ENCODE measurements around the gene GYG2. TPM values are rescaled to one million over a fixed set of nuclear protein-coding genes. Genes with fewer than 3 reads are reported as not detected.
"Not testable (repeated sequence)": the region's sequence is repeated elsewhere in the genome, so short reads cannot be mapped to it uniquely, and the experiment has no call there.

Gene GYG2
- total RNA-seq, 4 donors from 2014 or later = 3.2 to 9.6 (median 5.3) TPM

DNA sequence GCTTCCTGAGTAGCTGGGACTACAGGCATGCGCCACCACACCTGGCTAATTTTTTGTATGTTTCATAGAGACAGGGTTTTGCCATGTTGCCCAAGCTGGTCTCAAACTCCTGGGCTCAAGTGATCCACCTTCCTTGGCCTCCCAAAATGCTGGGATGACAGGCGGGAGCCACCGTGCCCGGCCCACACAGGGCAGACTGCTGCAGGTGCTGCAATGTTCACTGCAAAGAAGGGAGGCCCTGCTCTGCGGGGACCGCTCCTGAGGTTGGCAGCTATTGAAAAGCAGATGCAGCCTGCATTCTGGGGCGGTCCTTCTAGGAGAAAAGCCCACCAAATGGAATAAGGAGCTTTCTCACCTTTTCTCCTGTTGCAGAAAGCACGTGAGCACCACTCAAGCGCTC lies 95.4 kb downstream of the GYG2 start:
- no peaks in the 10 kb centered on the region for H3K9me3 ChIP-seq
- H3K27me3 ChIP-seq = no peaks in the 10 kb centered on the region
- H3K4me1 ChIP-seq = no peaks in the 10 kb centered on the region
- no peak overlapping the region for H3K4me3 ChIP-seq
- WGBS = 94% methylated on average over 9 of the region's 9 CpGs
- TF ChIP-seq POLR2A (IDR thresholded peaks at IDR 0.05) (no peak), EP300 (IDR thresholded peaks at IDR 0.05) (no peak), POLR2AphosphoS5 (IDR thresholded peaks at IDR 0.05) (no peak)
- TF ChIP-seq, protein P1, sequence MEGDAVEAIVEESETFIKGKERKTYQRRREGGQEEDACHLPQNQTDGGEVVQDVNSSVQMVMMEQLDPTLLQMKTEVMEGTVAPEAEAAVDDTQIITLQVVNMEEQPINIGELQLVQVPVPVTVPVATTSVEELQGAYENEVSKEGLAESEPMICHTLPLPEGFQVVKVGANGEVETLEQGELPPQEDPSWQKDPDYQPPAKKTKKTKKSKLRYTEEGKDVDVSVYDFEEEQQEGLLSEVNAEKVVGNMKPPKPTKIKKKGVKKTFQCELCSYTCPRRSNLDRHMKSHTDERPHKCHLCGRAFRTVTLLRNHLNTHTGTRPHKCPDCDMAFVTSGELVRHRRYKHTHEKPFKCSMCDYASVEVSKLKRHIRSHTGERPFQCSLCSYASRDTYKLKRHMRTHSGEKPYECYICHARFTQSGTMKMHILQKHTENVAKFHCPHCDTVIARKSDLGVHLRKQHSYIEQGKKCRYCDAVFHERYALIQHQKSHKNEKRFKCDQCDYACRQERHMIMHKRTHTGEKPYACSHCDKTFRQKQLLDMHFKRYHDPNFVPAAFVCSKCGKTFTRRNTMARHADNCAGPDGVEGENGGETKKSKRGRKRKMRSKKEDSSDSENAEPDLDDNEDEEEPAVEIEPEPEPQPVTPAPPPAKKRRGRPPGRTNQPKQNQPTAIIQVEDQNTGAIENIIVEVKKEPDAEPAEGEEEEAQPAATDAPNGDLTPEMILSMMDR (IDR thresholded peaks at IDR 0.05) = no peak
- no peak for DNase-seq (ENCODE audit: low spot score in 2 of 2)
- H3K36me3 ChIP-seq = peaks cover 15% of the 10 kb centered on the region
- no peak overlapping the region for H3K27ac ChIP-seq

DNA sequence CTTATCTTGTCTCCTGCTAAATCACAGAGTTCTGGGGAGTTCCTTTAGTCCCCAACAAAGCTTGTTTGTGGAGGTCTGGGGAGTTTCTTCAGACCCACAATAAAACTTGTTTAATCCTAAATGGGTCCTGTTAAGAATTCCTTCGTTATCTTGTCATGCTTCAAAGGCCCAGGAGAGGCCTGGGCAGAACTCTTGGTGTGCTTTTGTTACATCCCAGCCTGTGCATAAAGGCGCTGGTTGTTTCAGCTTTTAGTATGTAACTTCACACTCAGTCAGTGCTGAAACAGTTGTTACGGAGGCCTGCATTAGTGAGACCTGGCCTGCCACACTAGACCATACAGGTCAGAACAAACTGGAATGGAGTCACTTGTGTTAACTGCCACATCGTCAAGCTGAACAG lies 97.5 kb downstream of the GYG2 start:
- not testable (repeated sequence) for DNase-seq (ENCODE audit: low spot score in 2 of 2); H3K27ac ChIP-seq; H3K9me3 ChIP-seq; H3K4me1 ChIP-seq; H3K4me3 ChIP-seq; H3K36me3 ChIP-seq; H3K27me3 ChIP-seq
- WGBS = 87% methylated on average over 4 of the region's 4 CpGs

DNA sequence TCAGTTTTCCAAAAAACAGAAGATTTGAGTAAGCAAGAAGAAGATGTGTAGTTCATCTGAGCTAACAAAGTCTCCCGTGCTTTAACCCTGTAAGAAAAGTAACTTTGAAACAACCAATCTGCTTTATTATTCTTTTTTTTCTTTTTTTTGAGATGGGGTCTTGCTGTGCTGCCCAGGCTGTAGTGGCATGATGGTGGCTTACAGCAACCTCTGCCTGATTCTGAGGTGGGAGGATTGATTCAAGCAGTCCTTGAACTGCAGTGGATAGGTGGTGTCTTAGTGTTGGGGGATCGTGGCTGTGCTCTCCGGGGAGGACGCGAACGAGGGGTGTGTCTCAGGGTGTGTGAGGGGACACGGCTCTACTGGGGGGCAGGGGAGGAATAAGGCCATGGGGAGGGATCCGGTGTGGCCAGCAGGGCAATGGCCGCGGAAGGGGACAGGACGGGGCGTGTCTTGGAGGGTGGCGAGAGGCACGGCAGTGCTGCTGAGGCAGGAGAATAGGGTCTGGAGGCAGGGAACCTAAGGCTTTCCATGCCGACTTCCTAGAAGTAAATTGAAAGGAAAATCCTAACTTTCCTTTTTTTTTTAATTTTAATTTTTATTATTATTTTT lies 98.0 kb downstream of the GYG2 start:
- TF ChIP-seq, protein P1 (IDR thresholded peaks at IDR 0.05) = no peak
- no peak for TF ChIP-seq POLR2A (IDR thresholded peaks at IDR 0.05)
- TF ChIP-seq POLR2AphosphoS5 (IDR thresholded peaks at IDR 0.05) = no peak
- no peak for TF ChIP-seq EP300 (IDR thresholded peaks at IDR 0.05)
- WGBS = 95% methylated on average over 15 of the region's 15 CpGs

DNA sequence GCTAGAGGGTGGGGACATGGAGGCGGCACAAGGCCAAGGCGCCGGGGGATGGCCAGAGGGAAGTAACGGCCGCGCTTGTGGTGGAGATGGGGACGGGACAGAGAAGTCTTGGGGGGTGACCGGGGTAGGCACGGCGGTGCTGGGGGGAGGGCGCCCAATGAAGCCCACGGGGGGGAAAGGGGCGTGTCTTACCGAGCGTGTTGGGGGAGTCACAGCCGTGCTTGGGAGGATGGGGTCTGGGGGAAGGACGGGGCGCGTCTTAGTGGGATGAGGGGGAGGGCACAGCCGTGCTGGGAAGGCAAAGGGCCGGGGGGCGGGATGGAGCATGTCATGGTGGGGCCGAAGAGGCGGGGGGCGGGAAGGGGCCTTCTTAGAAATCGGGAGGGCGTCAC lies 99.5 kb downstream of the GYG2 start:
- Histone ChIP-seq H3K27ac (peak overlapping the region; percentile 96), H3K4me1 (peaks cover 4% of the 10 kb centered on the region), H3K4me3 (peak overlapping the region; percentile 61), H3K9me3 (no peaks in the 10 kb centered on the region), H3K27me3 (no peaks in the 10 kb centered on the region), H3K36me3 (peaks cover 2% of the 10 kb centered on the region)
- peak in 1 of 2 donors; percentile 76 for DNase-seq (ENCODE audit: low spot score in 2 of 2)
- TF ChIP-seq POLR2AphosphoS5 (IDR thresholded peaks at IDR 0.05) (no peak), EP300 (IDR thresholded peaks at IDR 0.05) (no peak), POLR2A (IDR thresholded peaks at IDR 0.05) (no peak)
- TF ChIP-seq, protein P1 (IDR thresholded peaks at IDR 0.05) = no peak
- WGBS = 26% methylated on average over 24 of the region's 27 CpGs

More for the DNA sequence above, 98.0 kb downstream of the GYG2 start:
- H3K27ac ChIP-seq = no peak overlapping the region
- no peak for DNase-seq (ENCODE audit: low spot score in 2 of 2)
- peaks cover 3% of the 10 kb centered on the region for H3K36me3 ChIP-seq
- no peaks in the 10 kb centered on the region for H3K27me3 ChIP-seq
- no peaks in the 10 kb centered on the region for H3K9me3 ChIP-seq
- H3K4me1 ChIP-seq = peaks cover 3% of the 10 kb centered on the region
- H3K4me3 ChIP-seq = no peak overlapping the region

DNA sequence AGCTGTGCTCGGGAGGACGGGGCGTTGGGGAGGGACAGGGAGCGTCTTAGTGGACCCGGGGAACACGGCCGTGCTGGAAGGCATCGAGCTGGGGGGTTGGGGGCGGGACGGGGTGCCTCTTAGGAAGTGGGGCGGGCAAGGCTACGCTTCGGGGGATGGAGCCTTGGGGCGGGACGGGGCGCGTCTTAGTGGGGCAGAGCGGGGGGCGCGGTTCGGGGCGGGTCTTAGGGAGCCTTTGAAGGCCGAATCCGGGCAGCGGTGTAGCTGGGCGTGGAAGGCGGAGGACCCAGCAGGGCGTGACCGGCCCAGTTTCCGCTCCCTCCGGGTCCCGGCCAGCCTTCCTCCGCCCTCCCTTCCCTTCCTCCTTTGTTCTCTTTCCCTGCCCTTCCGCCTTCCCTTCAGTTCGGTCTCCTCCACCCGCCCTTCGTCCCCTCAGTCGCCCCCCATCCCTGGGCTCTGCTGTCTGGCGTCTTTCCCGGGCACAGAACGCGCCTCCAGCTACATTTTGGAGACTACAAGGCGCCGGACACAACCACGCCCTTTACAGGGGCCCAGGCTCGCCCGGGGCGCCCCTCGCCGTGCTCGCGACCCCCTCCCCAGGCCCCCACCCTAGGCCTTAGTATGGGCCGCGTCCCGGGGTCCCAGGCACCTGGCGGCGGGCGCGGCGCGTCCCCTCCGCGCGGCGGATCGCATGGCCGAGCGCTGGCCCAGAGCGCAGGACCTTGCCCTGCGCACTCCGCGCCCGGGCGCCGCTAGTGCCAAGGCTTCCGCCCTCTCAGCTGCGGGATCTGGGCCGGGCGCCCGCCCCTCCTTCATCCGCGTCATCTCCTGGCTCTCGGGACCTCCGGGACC lies 100.1 kb downstream of the GYG2 start, which contains the start of gene ARSD:
ARSD (minus strand) TSS at position 757 of the 852 bp plus-strand sequence; CDS start at position 693, 64 bp downstream.
- Histone ChIP-seq H3K36me3 (peaks cover 2% of the 10 kb centered on the region), H3K9me3 (no peaks in the 10 kb centered on the region), H3K4me3 (peak within 1 kb of the TSS; percentile 61), H3K27ac (peak within 1 kb of the TSS; percentile 96), H3K4me1 (peaks cover 6% of the 10 kb centered on the region), H3K27me3 (no peaks in the 10 kb centered on the region)
- no peak for TF ChIP-seq EP300 (IDR thresholded peaks at IDR 0.05)
- TF ChIP-seq, protein P1 (IDR thresholded peaks at IDR 0.05) = no peak
- TF ChIP-seq POLR2AphosphoS5 (IDR thresholded peaks at IDR 0.05) = peak in 2 of 3 donors; percentile 16 to 33
- TF ChIP-seq POLR2A (IDR thresholded peaks at IDR 0.05) = peak; percentile 74 to 79
- peak; percentile 92 to 95 for DNase-seq (ENCODE audit: low spot score in 2 of 2)
- WGBS = 4% methylated on average over 42 of the region's 84 CpGs
